ENCODE data around the gene BACE1. TPM values are rescaled to one million over a fixed set of nuclear protein-coding genes. Genes with fewer than 3 reads are reported as not detected.
"Not testable (repeated sequence)": the region's sequence is repeated elsewhere in the genome, so short reads cannot be mapped to it uniquely, and the experiment has no call there.

Gene BACE1
- total RNA-seq, 6 experiments from 2014 or later: 19.2 to 42.8 (median 23.7) TPM

- peaks cover 0 to 13% (median 0%) of the 10 kb centered on the region in 4 donors for H3K4me1 ChIP-seq
- ATAC-seq (no peak), DNase-seq (no peak)
- 50% methylated on average over 1 of the region's 2 CpGs for whole genome bisulfite sequencing (ENCODE audit: insufficient coverage, low coverage, low lambda C conversion rate, missing lambda C conversion rate)
- no peak overlapping the region for H3K4me3 ChIP-seq
- H3K27me3 ChIP-seq: no peaks in the 10 kb centered on the region
- no peaks in the 10 kb centered on the region for H3K36me3 ChIP-seq
- no peaks in the 10 kb centered on the region for H3K9me3 ChIP-seq
- TF ChIP-seq POLR2A (IDR thresholded peaks at IDR 0.05): no peak
- TF ChIP-seq, protein P1, sequence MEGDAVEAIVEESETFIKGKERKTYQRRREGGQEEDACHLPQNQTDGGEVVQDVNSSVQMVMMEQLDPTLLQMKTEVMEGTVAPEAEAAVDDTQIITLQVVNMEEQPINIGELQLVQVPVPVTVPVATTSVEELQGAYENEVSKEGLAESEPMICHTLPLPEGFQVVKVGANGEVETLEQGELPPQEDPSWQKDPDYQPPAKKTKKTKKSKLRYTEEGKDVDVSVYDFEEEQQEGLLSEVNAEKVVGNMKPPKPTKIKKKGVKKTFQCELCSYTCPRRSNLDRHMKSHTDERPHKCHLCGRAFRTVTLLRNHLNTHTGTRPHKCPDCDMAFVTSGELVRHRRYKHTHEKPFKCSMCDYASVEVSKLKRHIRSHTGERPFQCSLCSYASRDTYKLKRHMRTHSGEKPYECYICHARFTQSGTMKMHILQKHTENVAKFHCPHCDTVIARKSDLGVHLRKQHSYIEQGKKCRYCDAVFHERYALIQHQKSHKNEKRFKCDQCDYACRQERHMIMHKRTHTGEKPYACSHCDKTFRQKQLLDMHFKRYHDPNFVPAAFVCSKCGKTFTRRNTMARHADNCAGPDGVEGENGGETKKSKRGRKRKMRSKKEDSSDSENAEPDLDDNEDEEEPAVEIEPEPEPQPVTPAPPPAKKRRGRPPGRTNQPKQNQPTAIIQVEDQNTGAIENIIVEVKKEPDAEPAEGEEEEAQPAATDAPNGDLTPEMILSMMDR (IDR thresholded peaks at IDR 0.05): no peak
- intact Hi-C loops (cut with DNase I): no loop called here
- no peak overlapping the region for H3K27ac ChIP-seq
Measured at GRCh38 chr11:117332843-117333242, 16.8 kb upstream of the BACE1 start.

DNA sequence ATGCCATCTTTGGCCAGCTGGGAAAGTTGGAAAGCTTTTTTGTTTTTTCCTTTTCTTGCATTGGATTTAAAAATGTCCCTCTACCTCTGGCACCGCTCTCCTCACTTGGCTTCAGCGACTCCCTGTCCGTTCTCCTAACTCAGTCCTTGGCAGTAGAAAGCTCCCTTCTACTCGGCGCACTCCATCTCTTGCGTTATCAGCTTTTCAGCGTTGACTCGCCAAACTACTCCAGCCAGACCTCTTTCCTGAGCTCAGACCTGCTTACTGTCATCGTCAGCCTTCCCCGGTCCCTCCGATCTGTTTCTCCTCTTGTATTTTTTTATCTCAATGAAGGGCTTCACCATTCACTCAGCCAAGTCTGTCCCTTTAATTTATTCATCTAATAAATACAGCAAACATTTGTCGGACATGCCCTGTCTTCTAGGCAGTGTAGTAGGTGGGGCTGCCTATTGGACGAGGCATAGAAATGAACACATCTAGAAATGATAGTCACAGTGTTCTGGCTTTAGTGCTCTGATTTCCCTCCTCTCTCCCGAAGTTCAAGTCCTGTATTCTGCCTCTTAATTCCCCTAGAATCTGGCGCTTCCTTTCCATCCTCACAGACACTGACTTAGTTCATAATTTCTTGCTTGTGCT lies 12.4 kb upstream of the BACE1 start:
- intact Hi-C loops (cut with DNase I): no loop called here
- ATAC-seq: peak; percentile 41 to 48 (median 44)
- H3K4me1 ChIP-seq: peaks cover 0 to 13% (median 0%) of the 10 kb centered on the region in 4 donors
- WGBS (ENCODE audit: insufficient coverage, low coverage, low lambda C conversion rate, missing lambda C conversion rate): 8% methylated on average over 15 of the region's 15 CpGs
- H3K36me3 ChIP-seq: no peaks in the 10 kb centered on the region
- no peaks in the 10 kb centered on the region for H3K27me3 ChIP-seq
- H3K27ac ChIP-seq: peak overlapping the region; percentile 52 to 68 (median 61)
- no peaks in the 10 kb centered on the region for H3K9me3 ChIP-seq
- no peak for DNase-seq
- H3K4me3 ChIP-seq: peak overlapping the region; percentile 82 to 87 (median 85)
- TF ChIP-seq, protein P1 (IDR thresholded peaks at IDR 0.05): no peak
- TF ChIP-seq POLR2A (IDR thresholded peaks at IDR 0.05): no peak

- Histone ChIP-seq H3K27me3 (no peaks in the 10 kb centered on the region), H3K27ac (peak within 1 kb of the TSS; percentile 52 to 68 (median 61)), H3K36me3 (no peaks in the 10 kb centered on the region), H3K9me3 (no peaks in the 10 kb centered on the region), H3K4me3 (peak within 1 kb of the TSS; percentile 82 to 87 (median 85)), H3K4me1 (peaks cover 0 to 11% (median 0%) of the 10 kb centered on the region in 4 donors)
- peak; percentile 98 to 99 (median 99) for ATAC-seq
- under 1% methylated on average over 26 of the region's 64 CpGs for WGBS (ENCODE audit: insufficient coverage, low coverage, low lambda C conversion rate, missing lambda C conversion rate)
- peak; percentile 94 to 97 (median 97) for DNase-seq
- peak; percentile 45 for TF ChIP-seq POLR2A (IDR thresholded peaks at IDR 0.05)
- TF ChIP-seq, protein P1 (IDR thresholded peaks at IDR 0.05): no peak
- intact Hi-C loops (cut with DNase I): no loop called here
Measured at GRCh38 chr11:117327567-117328374, 11.7 kb upstream of the BACE1 start, which contains the start of gene CEP164. TSS of gene CEP164 (plus strand) at chr11:117327854. CDS start at chr11:117338587, 10,733 bp downstream.

- H3K27me3 ChIP-seq; ATAC-seq; intact Hi-C loops (cut with DNase I); H3K4me1 ChIP-seq; DNase-seq; H3K36me3 ChIP-seq; H3K9me3 ChIP-seq: not testable (repeated sequence)
- WGBS (ENCODE audit: insufficient coverage, low coverage, low lambda C conversion rate, missing lambda C conversion rate): 0% methylated on average over 4 of the region's 5 CpGs
- Histone ChIP-seq H3K27ac (peak overlapping the region in 1 of 3 donors; percentile 61), H3K4me3 (peak overlapping the region; percentile 82 to 87 (median 85))
Measured at GRCh38 chr11:117327255-117327566, 11.2 kb upstream of the BACE1 start.
